ENCODE data around the gene PLOD3. TPM values are rescaled to one million over a fixed set of nuclear protein-coding genes. Genes with fewer than 3 reads are reported as not detected.
"Not testable (repeated sequence)": the region's sequence is repeated elsewhere in the genome, so short reads cannot be mapped to it uniquely, and the experiment has no call there.

PLOD3 gene
- total RNA-seq, 1 experiment from 2014 or later: 83.7 TPM

DNA sequence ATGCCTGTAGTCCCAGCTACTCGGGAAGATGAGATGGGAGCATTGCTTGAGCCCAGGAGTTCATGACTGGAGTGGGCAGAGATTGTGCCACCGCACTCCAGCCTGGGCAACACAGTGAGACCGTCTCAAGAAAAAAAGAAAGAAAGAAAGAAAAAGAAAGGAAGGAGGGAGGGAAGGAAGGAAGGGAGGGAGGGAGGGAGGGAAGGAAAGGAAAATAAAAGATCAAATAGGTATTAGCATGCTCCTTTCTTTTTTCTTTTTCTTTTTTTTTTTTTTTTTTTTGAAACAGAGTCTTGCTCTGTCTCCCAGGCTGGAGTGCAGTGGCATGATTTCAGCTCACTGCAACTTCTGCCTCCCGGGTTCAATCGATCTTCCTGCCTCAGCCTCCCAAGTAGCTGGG is 35.8 kb upstream of the PLOD3 start:
- H2AFZ ChIP-seq (ENCODE audit: low read depth, low read length, poor library complexity, severe bottlenecking); H3K9ac ChIP-seq (ENCODE audit: low read length); BruUV-seq (replicated peaks); CTCF ChIA-PET; H3K36me3 ChIP-seq (ENCODE audit: control insufficient read depth in 1 of 2, insufficient read depth in 2 of 2, low read length in 2 of 2); H3K27ac ChIP-seq (ENCODE audit: low read depth, low read length); H4K20me1 ChIP-seq (ENCODE audit: insufficient read depth); RAD21 ChIA-PET (ENCODE audit: low non-redundant PET in 1 of 2, low total read pairs in 2 of 2, uncharacterized antibody in 2 of 2, unreplicated experiment in 2 of 2); DNase-seq (ENCODE audit: low read depth, low spot score); ATAC-seq; H3K9me2 ChIP-seq (ENCODE audit: insufficient read depth); intact Hi-C loops (cut with micrococcal nuclease); H3K27me3 ChIP-seq (ENCODE audit: insufficient read depth, low read length); H3K9me3 ChIP-seq (ENCODE audit: control insufficient read depth in 1 of 2, insufficient read depth in 1 of 2, low read depth in 1 of 2, low read length in 2 of 2): not testable (repeated sequence)
- peaks cover 0 to 16% of the 10 kb centered on the region in 2 experiments; a peak in 3 of 4 replicates for H3K4me1 ChIP-seq (ENCODE audit: control insufficient read depth in 1 of 2, insufficient read depth in 2 of 2, low read length in 2 of 2)
- POLR2A ChIA-PET: interaction anchor here (1.3 kb wide), 1 partner anchor 9 kb away, joined by 3 read pairs; no protein-coding TSS in a partner anchor
- peak overlapping the region in 1 of 2 experiments; percentile 97; a peak in 3 of 4 replicates for H3K4me3 ChIP-seq (replicated peaks in 1 of 2; ENCODE audit: low read depth in 1 of 2, low read length in 2 of 2)
- H3K79me2 ChIP-seq (ENCODE audit: insufficient read depth, low read length): peaks cover 37% of the 10 kb centered on the region
- H3K4me2 ChIP-seq (ENCODE audit: low read length): peak overlapping the region; percentile 82

DNA sequence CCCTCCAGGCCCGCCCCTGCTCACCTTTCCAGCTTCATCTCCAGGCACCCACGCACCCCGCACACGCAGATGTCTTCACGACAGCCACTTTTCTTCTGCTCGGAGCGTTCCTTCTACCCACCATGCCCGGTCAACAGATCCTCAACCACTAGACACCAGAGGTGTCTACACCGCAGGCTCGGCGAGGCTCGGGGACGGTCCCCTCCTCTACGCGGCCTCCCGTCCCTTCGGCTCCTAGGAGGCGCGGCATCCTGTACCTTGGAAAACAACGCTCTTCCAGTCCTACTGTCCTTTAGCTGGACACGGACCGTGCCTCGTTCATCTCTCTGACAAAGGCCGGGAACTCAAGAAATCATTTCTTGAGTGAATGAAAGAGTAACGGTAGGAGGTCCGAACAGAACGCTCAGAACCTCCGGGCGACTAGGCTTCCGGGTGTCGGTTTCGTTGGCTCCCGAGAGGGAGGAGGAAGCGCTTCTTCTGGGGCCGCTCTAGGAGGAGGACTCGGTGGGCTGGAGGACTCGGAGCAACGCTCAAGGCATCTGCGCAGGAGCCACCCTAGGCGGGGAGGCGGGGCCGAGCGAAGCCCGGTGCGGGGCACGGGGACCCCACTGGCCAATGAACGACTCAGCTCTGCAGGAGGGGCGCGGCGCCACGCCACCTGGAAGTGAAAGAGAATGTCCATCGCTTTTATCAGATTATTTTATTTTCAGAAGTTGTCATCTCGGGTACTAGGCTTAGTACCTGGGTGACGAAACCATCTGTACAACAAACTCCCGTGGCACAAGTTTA is 34.7 kb upstream of the PLOD3 start:
- H3K9me3 ChIP-seq (ENCODE audit: control insufficient read depth in 1 of 2, insufficient read depth in 1 of 2, low read depth in 1 of 2, low read length in 2 of 2): no peaks in the 10 kb centered on the region
- peak overlapping the region; percentile 59 for H3K27ac ChIP-seq (ENCODE audit: low read depth, low read length)
- ATAC-seq (peak; percentile 100), DNase-seq (ENCODE audit: low read depth, low spot score) (peak; percentile 97)
- peaks cover 4 to 5% of the 10 kb centered on the region in 2 experiments for H3K36me3 ChIP-seq (ENCODE audit: control insufficient read depth in 1 of 2, insufficient read depth in 2 of 2, low read length in 2 of 2)
- H3K4me1 ChIP-seq (ENCODE audit: control insufficient read depth in 1 of 2, insufficient read depth in 2 of 2, low read length in 2 of 2): peaks cover 0 to 16% of the 10 kb centered on the region in 2 experiments; a peak in 3 of 4 replicates
- H3K9me2 ChIP-seq (ENCODE audit: insufficient read depth): no peaks in the 10 kb centered on the region
- BruUV-seq (replicated peaks): TSS peak; percentile 73
- H4K20me1 ChIP-seq (ENCODE audit: insufficient read depth): no peaks in the 10 kb centered on the region
- ChIA-PET POLR2A (interaction anchor here (0.7 to 1.7 kb wide), 2 partner anchors 8 to 34 kb away, joined by 3 to 6 read pairs; partner anchors contain the start of genes PLOD3 and ZNHIT1), CTCF (interaction anchor here (1.0 to 1.3 kb wide), 4 partner anchors 8 to 108 kb away, joined by 4 to 7 read pairs (median 4); no protein-coding TSS in a partner anchor), RAD21 (ENCODE audit: low non-redundant PET in 1 of 2, low total read pairs in 2 of 2, uncharacterized antibody in 2 of 2, unreplicated experiment in 2 of 2) (no interaction called here)
- peaks cover 45% of the 10 kb centered on the region for H3K79me2 ChIP-seq (ENCODE audit: insufficient read depth, low read length)
- no peaks in the 10 kb centered on the region for H3K27me3 ChIP-seq (ENCODE audit: insufficient read depth, low read length)
- peak overlapping the region; percentile 82 for H3K4me2 ChIP-seq (ENCODE audit: low read length)
- intact Hi-C loops (cut with micrococcal nuclease): no loop called here
- TF ChIP-seq YY1 (IDR thresholded peaks at IDR 0.05; ENCODE audit: extremely low read depth, insufficient replicate concordance, low read depth, low read length): no peak
- TF ChIP-seq ELF1 (IDR thresholded peaks at IDR 0.05; ENCODE audit: borderline replicate concordance, low read depth): no peak
- no peak for TF ChIP-seq RAD21 (IDR thresholded peaks at IDR 0.05; ENCODE audit: low read depth)
- no peak for TF ChIP-seq JUND (IDR thresholded peaks at IDR 0.05)
- TF ChIP-seq SIN3A (IDR thresholded peaks at IDR 0.05; ENCODE audit: low read depth): no peak
- TF ChIP-seq, protein P1, sequence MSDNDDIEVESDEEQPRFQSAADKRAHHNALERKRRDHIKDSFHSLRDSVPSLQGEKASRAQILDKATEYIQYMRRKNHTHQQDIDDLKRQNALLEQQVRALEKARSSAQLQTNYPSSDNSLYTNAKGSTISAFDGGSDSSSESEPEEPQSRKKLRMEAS (IDR thresholded peaks at IDR 0.05): no peak
- TF ChIP-seq POLR2AphosphoS5 (IDR thresholded peaks at IDR 0.05; ENCODE audit: low read depth, low read length): peak; percentile 82
- TF ChIP-seq FOSL1 (IDR thresholded peaks at IDR 0.05; ENCODE audit: low read depth): no peak
- TF ChIP-seq ZNF274 (IDR thresholded peaks at IDR 0.05; ENCODE audit: low read depth, low read length): no peak
- peak; percentile 19 for TF ChIP-seq TCF7L2 (IDR thresholded peaks at IDR 0.05; ENCODE audit: borderline replicate concordance, extremely low read depth, insufficient read depth, insufficient read length)
- no peak for TF ChIP-seq EZH2phosphoT487 (IDR thresholded peaks at IDR 0.05; ENCODE audit: borderline replicate concordance)
- TF ChIP-seq, protein P2, sequence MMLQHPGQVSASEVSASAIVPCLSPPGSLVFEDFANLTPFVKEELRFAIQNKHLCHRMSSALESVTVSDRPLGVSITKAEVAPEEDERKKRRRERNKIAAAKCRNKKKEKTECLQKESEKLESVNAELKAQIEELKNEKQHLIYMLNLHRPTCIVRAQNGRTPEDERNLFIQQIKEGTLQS (IDR thresholded peaks at IDR 0.05): no peak
- no peak for TF ChIP-seq CBX3 (IDR thresholded peaks at IDR 0.05; ENCODE audit: low read depth)
- TF ChIP-seq EZH2 (IDR thresholded peaks at IDR 0.05): no peak
- TF ChIP-seq ZFX (IDR thresholded peaks at IDR 0.05): peak; percentile 73; the same call in 1 of the 2 replicates
- peak; percentile 59 for TF ChIP-seq POLR2A (IDR thresholded peaks at IDR 0.05; ENCODE audit: borderline replicate concordance, extremely low read depth, insufficient read depth, insufficient read length)
- no peak for TF ChIP-seq EGR1 (IDR thresholded peaks at IDR 0.05; ENCODE audit: low read depth)
- no peak for TF ChIP-seq CEBPB (IDR thresholded peaks at IDR 0.05; ENCODE audit: low read depth)
- TF ChIP-seq, protein P3, sequence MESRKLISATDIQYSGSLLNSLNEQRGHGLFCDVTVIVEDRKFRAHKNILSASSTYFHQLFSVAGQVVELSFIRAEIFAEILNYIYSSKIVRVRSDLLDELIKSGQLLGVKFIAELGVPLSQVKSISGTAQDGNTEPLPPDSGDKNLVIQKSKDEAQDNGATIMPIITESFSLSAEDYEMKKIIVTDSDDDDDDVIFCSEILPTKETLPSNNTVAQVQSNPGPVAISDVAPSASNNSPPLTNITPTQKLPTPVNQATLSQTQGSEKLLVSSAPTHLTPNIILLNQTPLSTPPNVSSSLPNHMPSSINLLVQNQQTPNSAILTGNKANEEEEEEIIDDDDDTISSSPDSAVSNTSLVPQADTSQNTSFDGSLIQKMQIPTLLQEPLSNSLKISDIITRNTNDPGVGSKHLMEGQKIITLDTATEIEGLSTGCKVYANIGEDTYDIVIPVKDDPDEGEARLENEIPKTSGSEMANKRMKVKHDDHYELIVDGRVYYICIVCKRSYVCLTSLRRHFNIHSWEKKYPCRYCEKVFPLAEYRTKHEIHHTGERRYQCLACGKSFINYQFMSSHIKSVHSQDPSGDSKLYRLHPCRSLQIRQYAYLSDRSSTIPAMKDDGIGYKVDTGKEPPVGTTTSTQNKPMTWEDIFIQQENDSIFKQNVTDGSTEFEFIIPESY (IDR thresholded peaks at IDR 0.05; ENCODE audit: extremely low read depth, insufficient replicate concordance, low read length): peak; percentile 27
- H3K4me3 ChIP-seq (replicated peaks in 1 of 2; ENCODE audit: low read depth in 1 of 2, low read length in 2 of 2): peak overlapping the region; percentile 97 to 99
- H3K9ac ChIP-seq (ENCODE audit: low read length): peak overlapping the region; percentile 84
- H2AFZ ChIP-seq (ENCODE audit: low read depth, low read length, poor library complexity, severe bottlenecking): peak overlapping the region; percentile 29

Measured in HCT116 (cell line).